Fibroblast of skin of abdomen (primary cell): Measurements from ENCODE around the gene B4GALNT2.
"Not testable (repeated sequence)": the region's sequence is repeated elsewhere in the genome, so short reads cannot be mapped to it uniquely, and the experiment has no call there.

Experiments used
- DNase-seq: peaks from one replicate; pipeline ENCODE4 v3.0.0-alpha.2; 2013

B4GALNT2 gene

GRCh38 chr17:49121696-49122292 lies 10.8 kb upstream of the B4GALNT2 start:
- DNase-seq, result no peak

GRCh38 chr17:49122566-49122965 lies 10.0 kb upstream of the B4GALNT2 start:
- no peak for DNase-seq

GRCh38 chr17:49123061-49123460 lies 9.5 kb upstream of the B4GALNT2 start:
- no peak for DNase-seq

- DNase-seq, result no peak
Measured at GRCh38 chr17:49125449-49125848, 7.1 kb upstream of the B4GALNT2 start.

GRCh38 chr17:49126183-49126859 lies 6.2 kb upstream of the B4GALNT2 start:
- not testable (repeated sequence) for DNase-seq

GRCh38 chr17:49129359-49129950 lies 3.1 kb upstream of the B4GALNT2 start:
- DNase-seq, result not testable (repeated sequence)

- DNase-seq, result no peak
Measured at GRCh38 chr17:49130891-49131290, 1.7 kb upstream of the B4GALNT2 start.

- DNase-seq, result no peak
Measured at GRCh38 chr17:49132317-49132698, 261 bp upstream of the B4GALNT2 start.

GRCh38 chr17:49136335-49136734 lies 3.8 kb downstream of the B4GALNT2 start:
- no peak for DNase-seq

- DNase-seq, result not testable (repeated sequence)
Measured at GRCh38 chr17:49145654-49146053, 13.1 kb downstream of the B4GALNT2 start.

- DNase-seq, result peak; percentile 99
Measured at GRCh38 chr17:49146620-49147306, 14.2 kb downstream of the B4GALNT2 start.

GRCh38 chr17:49148171-49148570 lies 15.6 kb downstream of the B4GALNT2 start:
- DNase-seq, result no peak

GRCh38 chr17:49151996-49152395 lies 19.4 kb downstream of the B4GALNT2 start:
- no peak for DNase-seq

- no peak for DNase-seq
Measured at GRCh38 chr17:49156256-49156655, 23.7 kb downstream of the B4GALNT2 start.

GRCh38 chr17:49157784-49158183 lies 25.2 kb downstream of the B4GALNT2 start:
- peak; percentile 9 for DNase-seq

GRCh38 chr17:49162866-49163265 lies 30.3 kb downstream of the B4GALNT2 start:
- DNase-seq, result no peak

- DNase-seq, result no peak
Measured at GRCh38 chr17:49165143-49165542, 32.6 kb downstream of the B4GALNT2 start.

- DNase-seq, result no peak
Measured at GRCh38 chr17:49168706-49169105, 36.1 kb downstream of the B4GALNT2 start.

- DNase-seq, result no peak
Measured at GRCh38 chr17:49170216-49170615, 37.6 kb downstream of the B4GALNT2 start.

- not testable (repeated sequence) for DNase-seq
Measured at GRCh38 chr17:49170711-49171110, 38.1 kb downstream of the B4GALNT2 start.

GRCh38 chr17:49175978-49176377 lies 43.4 kb downstream of the B4GALNT2 start:
- not testable (repeated sequence) for DNase-seq

- peak; percentile 52 for DNase-seq
Measured at GRCh38 chr17:49180303-49180702, 47.7 kb downstream of the B4GALNT2 start.

GRCh38 chr17:49180998-49181635 lies 48.5 kb downstream of the B4GALNT2 start:
- no peak for DNase-seq
